Activated naive CD4-positive, alpha-beta T cell treated with anti-CD3 and anti-CD28 coated beads for 36 hours (primary cell): Measurements from ENCODE around the gene CHST3. TPM values are rescaled to one million over a fixed set of nuclear protein-coding genes. Genes with fewer than 3 reads are reported as not detected.
A peak's percentile ranks its signal among the peaks of the same experiment; 100 is the strongest.
"Not testable (repeated sequence)": the region's sequence is repeated elsewhere in the genome, so short reads cannot be mapped to it uniquely, and the experiment has no call there.

Source experiments
- CTCF ChIA-PET: fragments of 350-600 bp; sonication (Branson Sonifier 250); formaldehyde crosslinking; loops from one replicate; lab custom pipeline; 2021; ENCODE audit warnings: antibody characterized with exemption; lab: Charles Lee
- DNase-seq: peaks from one replicate; pipeline ENCODE4 v3.0.0-alpha.2; 2020
- H3K27ac Mint-ChIP-seq: one replicate; pipeline ENCODE4 v1.8.0; 2021; ENCODE audit warnings: mild to moderate bottlenecking, mixed read lengths
- H3K27me3 Mint-ChIP-seq: one replicate; pipeline ENCODE4 v1.8.0; 2021; ENCODE audit warnings: low read depth, mixed read lengths
- H3K36me3 Mint-ChIP-seq: one replicate; pipeline ENCODE4 v1.8.0; 2021; ENCODE audit warnings: low read depth, mixed read lengths
- H3K4me1 Mint-ChIP-seq: one replicate; pipeline ENCODE4 v1.8.0; 2021; ENCODE audit warnings: low read depth, mixed read lengths
- H3K4me3 Mint-ChIP-seq: one replicate; pipeline ENCODE4 v1.8.0; 2021; ENCODE audit warnings: mild to moderate bottlenecking, moderate library complexity, mixed read lengths
- H3K9me3 Mint-ChIP-seq: one replicate; pipeline ENCODE4 v1.8.0; 2021; ENCODE audit warnings: mixed read lengths
- intact Hi-C: fragments of 100-400 bp; cut with micrococcal nuclease; formaldehyde crosslinking; loops from one replicate; pipeline ENCODE4 v1.15.1; 2023
- total RNA-seq, 2 experiments: library from RNA; stranded (reverse); gene quantifications; one replicate each; pipeline ENCODE4 v1.2.3, GENCODE V29; 2021

Gene CHST3
- total RNA-seq, 2 experiments from 2014 or later = 0.55 to 0.57 TPM

DNA sequence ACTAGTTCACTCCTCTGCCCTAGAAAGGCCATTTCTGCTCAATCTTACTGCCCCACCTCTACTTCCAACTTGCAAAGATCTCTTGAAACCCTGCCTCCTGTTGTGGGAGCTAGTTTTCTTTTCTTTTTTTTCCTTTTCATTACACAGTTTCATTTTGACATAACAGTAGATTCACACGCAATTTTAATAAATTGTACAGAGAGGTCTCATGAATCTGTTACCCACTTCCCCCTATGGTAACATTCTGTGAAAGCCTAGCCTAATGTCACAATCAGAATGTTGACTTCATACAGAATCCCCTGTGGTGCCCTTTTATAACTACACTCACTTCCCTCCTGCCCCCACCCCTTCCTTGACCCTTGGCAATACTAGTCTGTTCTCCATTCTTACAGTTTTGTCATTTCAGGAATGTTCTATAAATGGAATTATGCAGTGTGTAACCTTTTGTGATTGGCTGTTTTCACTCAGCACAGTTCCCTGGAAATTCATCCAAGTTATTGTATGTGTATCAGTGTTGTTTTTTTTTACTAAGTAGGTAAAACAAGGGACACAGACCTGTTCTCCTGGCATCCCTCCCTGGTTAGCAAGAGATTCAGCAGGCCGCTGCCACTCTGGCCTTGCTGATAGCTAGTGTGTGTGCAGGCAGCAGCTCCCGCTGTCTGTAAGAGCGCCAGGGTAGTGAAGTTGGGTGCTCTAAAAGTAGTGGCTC is 21.5 kb downstream of the CHST3 start:
- peaks cover 22% of the 10 kb centered on the region for H3K4me1 Mint-ChIP-seq
- peaks cover 3% of the 10 kb centered on the region for H3K9me3 Mint-ChIP-seq
- H3K27ac Mint-ChIP-seq = peak overlapping the region; percentile 73
- no peaks in the 10 kb centered on the region for H3K36me3 Mint-ChIP-seq
- DNase-seq = peak; percentile 33
- CTCF ChIA-PET = interaction anchor here (0.9 to 4.5 kb wide), 7 partner anchors 14 to 107 kb away, joined by 3 to 19 read pairs (median 3); no protein-coding TSS in a partner anchor
- H3K27me3 Mint-ChIP-seq = no peaks in the 10 kb centered on the region
- intact Hi-C loops = loop anchor here (1.0 to 2.0 kb wide), 3 partner anchors 21 to 63 kb away; partner anchors contain the start of gene CHST3
- H3K4me3 Mint-ChIP-seq = peak overlapping the region; percentile 3

DNA sequence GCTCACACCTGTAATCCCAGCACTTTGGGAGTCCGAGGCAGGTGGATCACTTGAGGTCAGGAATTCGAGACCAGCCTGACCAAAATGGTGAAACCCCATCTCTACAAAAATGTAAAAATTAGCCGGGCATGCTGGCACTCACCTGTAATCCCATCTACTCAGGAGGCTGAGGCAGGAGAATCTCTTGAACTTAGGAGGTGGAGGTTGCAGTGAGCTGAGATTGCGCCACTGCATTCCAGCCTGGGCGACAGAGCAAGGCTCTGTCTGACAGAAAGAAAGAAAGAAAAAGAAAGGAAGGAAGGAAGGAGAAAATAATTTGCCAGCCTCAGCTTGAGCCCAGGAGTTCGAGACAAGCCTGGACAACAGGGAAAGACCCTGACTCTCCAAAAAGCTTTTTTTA is 24.7 kb downstream of the CHST3 start:
- CTCF ChIA-PET, H3K9me3 Mint-ChIP-seq, H3K4me3 Mint-ChIP-seq, H3K36me3 Mint-ChIP-seq, H3K27me3 Mint-ChIP-seq, intact Hi-C loops, DNase-seq, H3K27ac Mint-ChIP-seq: not testable (repeated sequence)
- H3K4me1 Mint-ChIP-seq = peaks cover 22% of the 10 kb centered on the region

DNA sequence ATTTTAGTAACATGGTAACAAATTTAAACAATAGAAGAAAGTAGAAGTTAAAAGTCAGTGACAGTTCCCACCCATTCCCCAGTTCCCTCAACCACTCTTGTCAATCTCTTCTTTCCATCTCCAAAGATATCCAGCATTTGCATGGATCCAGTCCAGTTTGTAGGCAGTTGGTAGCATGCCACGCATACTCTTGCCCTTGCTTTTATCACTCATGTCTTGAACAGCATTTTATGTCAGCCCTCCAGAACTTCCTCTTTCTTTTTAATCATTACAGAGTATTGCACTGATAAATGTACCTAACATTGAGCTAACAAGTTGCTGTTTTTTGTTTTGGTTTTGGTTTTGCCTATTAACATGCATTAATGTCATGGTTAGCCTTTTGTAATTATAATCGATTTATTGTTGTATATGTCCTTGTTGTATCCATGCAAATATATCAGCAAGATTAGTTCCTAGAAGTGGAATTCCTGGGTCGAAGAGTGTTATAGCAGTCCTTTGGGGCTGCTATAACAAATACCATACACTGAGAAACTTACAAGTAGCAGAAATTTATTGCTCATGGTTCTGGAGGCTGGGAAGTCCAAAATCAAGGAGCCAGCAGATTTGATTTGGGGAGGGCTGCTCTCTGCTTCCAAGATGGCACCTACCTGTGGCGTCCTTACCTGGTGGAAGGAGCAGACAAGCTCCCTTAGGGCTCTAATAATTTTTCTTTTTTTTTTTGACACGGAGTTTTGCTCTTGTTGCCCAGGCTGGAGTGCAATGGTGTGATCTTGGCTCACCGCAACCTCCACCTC is 25.7 kb downstream of the CHST3 start:
- CTCF ChIA-PET = interaction anchor here (0.6 kb wide), 1 partner anchor 41 kb away, joined by 3 read pairs; no protein-coding TSS in a partner anchor
- H3K9me3 Mint-ChIP-seq = peaks cover 3% of the 10 kb centered on the region
- no peak overlapping the region for H3K27ac Mint-ChIP-seq
- no peak for DNase-seq
- intact Hi-C loops = no loop called here
- no peaks in the 10 kb centered on the region for H3K36me3 Mint-ChIP-seq
- H3K4me3 Mint-ChIP-seq = no peak overlapping the region
- H3K4me1 Mint-ChIP-seq = peaks cover 16% of the 10 kb centered on the region
- H3K27me3 Mint-ChIP-seq = no peaks in the 10 kb centered on the region

DNA sequence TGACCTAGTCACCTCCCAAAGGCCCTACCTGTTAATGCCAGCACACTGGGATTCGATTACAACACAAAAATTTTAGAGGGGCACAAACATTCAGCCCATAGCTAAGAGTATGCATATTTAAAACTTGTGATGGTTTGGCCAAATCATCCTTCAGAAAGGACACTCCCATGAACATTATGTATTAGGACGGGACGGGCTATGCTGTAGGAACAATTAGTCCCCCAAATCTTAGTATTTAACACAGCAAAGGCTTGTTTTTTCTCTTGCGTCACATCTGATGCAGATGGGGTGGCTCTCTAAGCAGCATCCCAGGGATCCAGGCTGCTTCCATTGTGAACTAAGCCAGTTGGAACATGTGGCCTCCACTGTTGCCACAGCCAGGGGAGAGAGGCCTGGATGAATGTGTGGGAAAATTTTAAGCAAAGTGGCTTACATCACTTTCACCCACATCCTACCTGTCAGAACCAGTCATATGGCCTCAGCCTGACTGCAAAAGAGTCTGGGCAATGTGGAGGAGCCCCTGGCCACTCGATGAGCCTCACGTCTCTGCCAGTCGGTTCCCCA is 26.6 kb downstream of the CHST3 start:
- no peak for DNase-seq
- Mint-ChIP-seq H3K27ac (no peak overlapping the region), H3K4me1 (peaks cover 6% of the 10 kb centered on the region), H3K27me3 (no peaks in the 10 kb centered on the region), H3K4me3 (no peak overlapping the region), H3K36me3 (no peaks in the 10 kb centered on the region), H3K9me3 (peaks cover 3% of the 10 kb centered on the region)
- CTCF ChIA-PET = no interaction called here
- intact Hi-C loops = no loop called here

DNA sequence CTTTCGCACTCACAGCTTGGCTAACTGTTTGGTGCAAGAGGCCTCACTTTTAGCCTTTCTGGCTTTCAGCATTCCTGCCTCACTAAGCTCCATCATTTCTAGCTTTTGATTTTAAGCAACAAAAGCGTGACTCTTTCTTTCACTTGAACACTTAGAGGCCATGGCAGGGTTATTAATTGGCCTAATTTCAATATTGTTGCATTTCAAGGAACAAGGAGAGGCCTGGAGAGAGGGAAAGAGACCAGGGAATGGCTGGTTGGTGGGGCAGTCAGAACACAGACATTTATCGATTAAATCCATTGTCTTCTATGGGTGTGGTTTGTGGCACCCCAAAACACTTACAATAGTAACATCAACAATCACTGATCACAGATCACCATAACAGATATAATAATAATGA is 31.3 kb downstream of the CHST3 start:
- no peaks in the 10 kb centered on the region for H3K4me1 Mint-ChIP-seq
- DNase-seq = no peak
- CTCF ChIA-PET = interaction anchor here (1.2 kb wide), 1 partner anchor 99 kb away, joined by 4 read pairs; no protein-coding TSS in a partner anchor
- no peaks in the 10 kb centered on the region for H3K36me3 Mint-ChIP-seq
- no peaks in the 10 kb centered on the region for H3K9me3 Mint-ChIP-seq
- intact Hi-C loops = no loop called here
- H3K4me3 Mint-ChIP-seq = no peak overlapping the region
- no peak overlapping the region for H3K27ac Mint-ChIP-seq
- no peaks in the 10 kb centered on the region for H3K27me3 Mint-ChIP-seq

DNA sequence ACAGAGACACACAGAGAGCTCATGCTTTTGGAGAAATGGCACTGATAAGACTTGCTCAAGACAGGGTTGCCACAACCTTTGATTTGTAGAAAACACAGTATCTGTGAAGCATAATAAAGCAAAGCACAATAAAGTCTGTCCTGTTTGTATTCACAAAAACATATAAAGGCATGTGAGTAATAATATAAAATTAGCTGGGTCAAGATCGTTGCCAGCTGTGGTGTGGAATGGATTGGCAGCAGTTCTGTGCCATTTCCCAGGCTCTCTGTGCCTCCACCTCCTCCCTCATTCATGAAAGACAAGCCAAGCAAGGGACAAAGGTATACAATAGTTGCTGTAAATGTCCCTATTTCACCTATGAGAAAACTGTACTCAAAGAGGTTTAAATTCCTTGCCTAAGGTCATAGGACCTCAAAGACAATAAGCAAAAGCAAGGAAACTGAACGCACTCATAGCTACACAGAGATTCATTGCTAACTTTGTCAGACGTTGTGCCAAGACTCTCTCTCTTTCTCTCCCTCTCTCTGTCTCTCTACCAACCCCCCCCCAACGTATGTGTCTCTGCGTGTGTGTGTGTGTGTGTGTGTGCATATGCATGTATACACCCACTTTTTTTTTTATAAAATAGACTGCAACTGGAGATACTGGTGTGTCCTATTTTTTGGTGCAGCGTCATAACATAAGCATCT is 31.8 kb downstream of the CHST3 start:
- no peak for DNase-seq
- no peaks in the 10 kb centered on the region for H3K36me3 Mint-ChIP-seq
- CTCF ChIA-PET = no interaction called here
- H3K9me3 Mint-ChIP-seq = no peaks in the 10 kb centered on the region
- no peak overlapping the region for H3K27ac Mint-ChIP-seq
- no peak overlapping the region for H3K4me3 Mint-ChIP-seq
- intact Hi-C loops = no loop called here
- no peaks in the 10 kb centered on the region for H3K27me3 Mint-ChIP-seq
- H3K4me1 Mint-ChIP-seq = no peaks in the 10 kb centered on the region

DNA sequence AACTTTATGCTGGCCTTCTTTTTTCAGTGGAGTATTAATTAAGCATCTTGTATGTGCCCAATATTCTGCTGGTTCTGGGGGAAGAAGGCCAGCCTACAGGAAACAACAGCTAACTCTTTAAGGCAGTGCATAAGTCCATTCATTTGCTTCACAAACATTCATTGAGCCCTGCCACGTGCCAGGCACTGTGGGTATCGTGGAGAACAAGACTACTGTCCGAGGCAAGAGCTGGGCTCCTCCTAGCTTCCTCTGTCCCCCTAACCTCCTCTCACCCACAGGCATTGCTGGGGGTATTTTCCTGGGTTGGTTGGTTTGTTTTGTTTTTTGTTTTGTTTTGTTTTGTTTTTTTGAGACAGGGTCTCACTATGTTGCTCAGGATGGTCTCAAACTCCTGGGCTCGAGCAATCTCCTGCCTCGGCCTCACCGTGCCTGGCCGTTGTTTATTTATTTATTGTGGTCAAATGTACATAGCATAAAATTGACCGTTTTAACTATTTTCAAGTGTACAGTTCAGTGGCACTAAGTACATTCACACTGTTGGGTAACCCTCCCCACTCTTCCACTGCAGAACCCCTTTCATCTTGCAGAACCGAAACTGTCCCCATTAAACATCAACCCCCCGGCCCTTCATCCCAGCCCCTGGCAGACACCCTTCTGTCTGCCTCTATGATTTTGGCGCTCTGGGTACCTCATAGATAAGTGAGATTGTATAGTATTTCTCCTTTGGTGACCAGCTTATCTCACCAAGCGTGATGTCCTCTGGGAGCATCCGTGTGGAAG is 32.6 kb downstream of the CHST3 start:
- no peaks in the 10 kb centered on the region for H3K27me3 Mint-ChIP-seq
- intact Hi-C loops = no loop called here
- H3K36me3 Mint-ChIP-seq = no peaks in the 10 kb centered on the region
- DNase-seq = no peak
- no peak overlapping the region for H3K4me3 Mint-ChIP-seq
- H3K27ac Mint-ChIP-seq = no peak overlapping the region
- CTCF ChIA-PET = no interaction called here
- H3K4me1 Mint-ChIP-seq = no peaks in the 10 kb centered on the region
- H3K9me3 Mint-ChIP-seq = no peaks in the 10 kb centered on the region

DNA sequence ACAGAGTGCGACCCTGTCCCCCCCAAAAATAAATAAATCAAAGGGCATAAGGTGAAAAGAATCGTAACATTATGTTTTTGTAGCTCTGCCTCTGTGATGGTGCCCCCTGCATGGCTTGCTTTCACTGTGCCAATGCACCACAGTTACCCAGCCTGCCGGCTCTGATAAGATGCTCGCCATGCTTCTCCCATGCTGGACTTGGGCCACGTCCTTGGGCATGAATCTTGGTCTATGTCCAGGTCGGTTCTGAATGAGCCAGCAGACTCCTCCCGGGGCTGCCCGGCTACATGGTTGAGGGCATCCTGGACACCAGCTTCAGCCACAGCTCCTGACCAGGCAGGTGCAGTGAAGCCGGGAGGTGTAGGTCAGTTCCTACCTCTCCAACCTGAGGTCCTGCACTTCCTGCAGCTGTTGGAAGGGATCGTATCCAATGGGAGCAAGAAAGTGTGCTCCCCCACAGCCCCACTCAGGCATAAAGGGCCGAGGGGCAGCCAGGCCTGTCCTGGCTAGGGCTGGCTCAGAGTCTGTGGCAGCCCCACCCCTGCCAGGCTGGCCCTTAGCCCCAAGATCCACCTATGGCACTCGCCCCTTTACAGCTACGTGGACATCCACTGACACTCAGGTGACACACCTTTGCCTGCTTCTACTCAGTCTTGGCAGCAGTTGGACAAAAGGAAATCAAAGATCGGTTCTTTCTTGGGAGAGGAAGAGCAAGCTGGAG is 34.1 kb downstream of the CHST3 start:
- H3K27ac Mint-ChIP-seq = no peak overlapping the region
- no peaks in the 10 kb centered on the region for H3K4me1 Mint-ChIP-seq
- intact Hi-C loops = no loop called here
- no peak overlapping the region for H3K4me3 Mint-ChIP-seq
- CTCF ChIA-PET = interaction anchor here (0.6 to 1.3 kb wide), 3 partner anchors 50 to 102 kb away, joined by 3 read pairs; no protein-coding TSS in a partner anchor
- no peaks in the 10 kb centered on the region for H3K36me3 Mint-ChIP-seq
- H3K27me3 Mint-ChIP-seq = no peaks in the 10 kb centered on the region
- DNase-seq = no peak
- no peaks in the 10 kb centered on the region for H3K9me3 Mint-ChIP-seq

DNA sequence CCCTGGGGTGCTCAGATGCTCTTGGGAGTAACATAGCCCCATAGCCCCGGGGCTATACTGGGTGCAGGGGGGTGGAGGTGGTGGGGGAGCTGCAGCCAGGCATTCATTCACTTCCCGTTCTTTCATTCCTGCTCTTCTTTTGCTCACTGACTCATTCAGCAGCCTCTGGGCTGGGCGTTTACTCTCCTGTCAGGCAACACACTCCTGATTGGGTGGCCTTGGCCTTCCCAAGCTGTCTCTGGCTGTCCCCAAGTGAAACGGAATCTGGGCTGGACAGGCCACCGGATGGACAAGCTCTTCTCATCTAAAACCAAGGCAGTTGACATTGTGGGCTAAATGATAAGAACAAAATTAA is 34.6 kb downstream of the CHST3 start:
- H3K4me3 Mint-ChIP-seq = no peak overlapping the region
- CTCF ChIA-PET = interaction anchor here (0.6 to 0.7 kb wide), 2 partner anchors 50 to 103 kb away, joined by 3 read pairs; no protein-coding TSS in a partner anchor
- H3K27me3 Mint-ChIP-seq = no peaks in the 10 kb centered on the region
- no peaks in the 10 kb centered on the region for H3K36me3 Mint-ChIP-seq
- intact Hi-C loops = no loop called here
- H3K4me1 Mint-ChIP-seq = no peaks in the 10 kb centered on the region
- H3K9me3 Mint-ChIP-seq = no peaks in the 10 kb centered on the region
- no peak overlapping the region for H3K27ac Mint-ChIP-seq
- no peak for DNase-seq

DNA sequence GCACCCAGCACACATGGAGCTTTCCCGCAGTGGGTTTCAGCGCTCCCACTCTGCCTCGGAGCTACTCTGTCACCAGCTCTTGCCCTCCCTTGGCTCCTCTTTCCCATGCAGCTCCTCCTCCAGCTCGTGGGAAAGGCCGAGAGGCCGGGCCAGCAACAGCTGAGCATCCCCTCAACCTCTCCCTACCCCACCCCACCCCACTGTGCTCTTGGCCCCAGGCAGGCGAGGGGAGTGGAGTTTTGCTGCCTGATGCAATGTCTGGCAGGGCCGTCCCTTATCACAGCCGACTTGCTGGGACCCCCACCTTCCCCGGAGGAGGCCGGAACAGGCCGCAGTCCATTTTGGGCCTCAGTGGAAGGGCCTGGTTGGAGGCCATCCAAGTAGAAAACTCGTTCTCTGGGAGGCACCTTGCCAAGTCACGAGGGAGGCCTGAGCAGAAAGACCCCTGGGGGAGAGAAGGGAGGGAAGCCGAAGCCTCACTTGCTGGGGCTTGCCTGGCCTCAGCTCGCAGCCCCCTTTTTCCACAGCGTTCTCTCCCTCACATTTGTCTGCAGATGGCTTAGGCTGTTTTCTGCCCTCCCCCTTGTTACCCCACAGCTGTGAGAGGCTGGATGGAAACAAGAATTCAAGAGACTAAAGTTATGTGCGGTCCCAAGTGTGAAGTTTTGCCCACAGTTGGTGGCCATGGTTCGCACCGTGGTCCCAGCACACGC is 35.3 kb downstream of the CHST3 start:
- H3K36me3 Mint-ChIP-seq = no peaks in the 10 kb centered on the region
- H3K4me1 Mint-ChIP-seq = no peaks in the 10 kb centered on the region
- H3K4me3 Mint-ChIP-seq = no peak overlapping the region
- H3K27ac Mint-ChIP-seq = no peak overlapping the region
- H3K9me3 Mint-ChIP-seq = no peaks in the 10 kb centered on the region
- intact Hi-C loops = no loop called here
- DNase-seq = no peak
- no peaks in the 10 kb centered on the region for H3K27me3 Mint-ChIP-seq
- CTCF ChIA-PET = interaction anchor here (0.6 to 0.7 kb wide), 2 partner anchors 49 to 103 kb away, joined by 3 read pairs; no protein-coding TSS in a partner anchor
